GM18520 (cell line): ENCODE data around the gene TIMM17B.

Source experiments
- ATAC-seq: cut with Tn5 transposase; IDR thresholded peaks from one replicate; pipeline ENCODE4 v1.9.1; 2021; ENCODE audit not compliant: unreplicated experiment

TIMM17B gene

DNA sequence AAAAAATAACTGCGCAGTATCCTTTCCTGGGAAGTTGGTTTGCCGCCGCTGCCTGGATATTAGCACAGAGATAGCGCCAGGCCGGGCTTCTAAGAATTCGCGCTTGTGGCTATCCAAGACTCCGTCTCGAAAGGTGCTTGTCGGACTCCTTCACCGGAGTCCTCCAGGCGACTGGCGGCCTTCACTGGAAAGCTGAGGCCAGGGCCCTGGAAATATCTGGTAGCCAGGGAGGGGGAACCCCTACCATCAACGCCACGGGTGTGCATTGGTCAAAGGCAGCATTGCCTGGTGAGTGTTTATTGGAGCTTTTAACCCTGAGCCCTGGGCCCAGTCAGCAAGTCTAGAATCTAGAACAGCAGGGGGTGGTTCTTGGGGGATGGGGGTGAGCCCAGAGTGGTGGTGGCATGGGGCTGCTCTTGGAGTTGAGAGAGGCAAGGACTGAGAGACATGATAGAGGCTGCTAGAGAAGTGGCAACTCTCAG lies 21.8 kb upstream of the TIMM17B start:
- peak; percentile 13 for ATAC-seq

DNA sequence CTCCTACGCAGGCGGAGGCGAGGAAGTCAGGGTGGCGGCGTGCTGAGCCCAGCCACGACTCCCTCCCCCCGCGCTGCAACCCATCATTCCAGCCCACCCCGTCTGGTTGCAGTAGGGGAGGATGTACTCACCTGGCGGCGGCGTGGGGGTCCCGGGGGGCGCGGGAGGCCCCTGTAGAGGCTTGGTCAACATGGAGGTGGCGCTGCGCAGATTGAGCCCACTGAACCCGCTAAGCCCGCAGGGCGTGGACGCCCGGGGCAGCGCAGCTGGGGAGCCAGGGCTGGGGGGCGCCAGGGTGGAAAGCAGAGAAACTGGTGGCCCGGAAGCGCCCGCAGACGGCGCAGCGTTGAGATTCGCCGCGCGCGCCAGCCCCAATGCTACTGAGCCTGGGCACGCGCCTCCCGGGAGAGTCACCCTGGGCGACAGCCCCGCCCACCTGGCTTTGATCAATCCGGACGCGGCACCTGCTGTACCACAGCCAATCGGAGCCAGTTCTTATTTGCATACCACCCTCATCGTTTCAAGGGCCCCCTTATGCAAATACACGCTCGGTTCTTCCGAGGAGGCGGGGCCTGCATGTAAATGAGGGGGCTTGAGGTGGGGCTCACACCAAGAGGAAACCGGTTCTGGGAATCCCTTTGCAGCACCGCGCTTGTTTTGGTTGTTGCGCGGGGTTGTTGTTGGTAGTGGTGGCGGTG lies 21.2 kb upstream of the TIMM17B start, which contains the start of gene PIM2:
TSS of gene PIM2 (minus strand) at position 382 of the 698 bp plus-strand sequence. CDS start at position 192, 190 bp downstream.
- peak; percentile 54 for ATAC-seq

DNA sequence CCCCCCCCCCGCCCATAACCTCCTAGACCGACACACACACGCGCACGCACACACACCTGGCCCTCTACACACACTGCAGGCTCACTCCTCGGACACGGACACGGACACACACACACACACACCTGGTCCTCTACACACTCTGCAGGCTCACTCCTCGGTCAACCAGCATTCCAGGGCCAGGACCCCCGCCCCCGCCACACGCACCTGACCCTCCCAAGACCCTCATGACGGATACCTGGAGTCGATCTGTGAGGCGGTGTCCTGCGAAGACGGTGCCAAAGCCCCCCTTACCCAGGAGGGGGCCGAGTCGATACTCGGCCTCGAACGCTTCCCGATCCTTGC lies 20.7 kb upstream of the TIMM17B start:
- ATAC-seq = no peak

DNA sequence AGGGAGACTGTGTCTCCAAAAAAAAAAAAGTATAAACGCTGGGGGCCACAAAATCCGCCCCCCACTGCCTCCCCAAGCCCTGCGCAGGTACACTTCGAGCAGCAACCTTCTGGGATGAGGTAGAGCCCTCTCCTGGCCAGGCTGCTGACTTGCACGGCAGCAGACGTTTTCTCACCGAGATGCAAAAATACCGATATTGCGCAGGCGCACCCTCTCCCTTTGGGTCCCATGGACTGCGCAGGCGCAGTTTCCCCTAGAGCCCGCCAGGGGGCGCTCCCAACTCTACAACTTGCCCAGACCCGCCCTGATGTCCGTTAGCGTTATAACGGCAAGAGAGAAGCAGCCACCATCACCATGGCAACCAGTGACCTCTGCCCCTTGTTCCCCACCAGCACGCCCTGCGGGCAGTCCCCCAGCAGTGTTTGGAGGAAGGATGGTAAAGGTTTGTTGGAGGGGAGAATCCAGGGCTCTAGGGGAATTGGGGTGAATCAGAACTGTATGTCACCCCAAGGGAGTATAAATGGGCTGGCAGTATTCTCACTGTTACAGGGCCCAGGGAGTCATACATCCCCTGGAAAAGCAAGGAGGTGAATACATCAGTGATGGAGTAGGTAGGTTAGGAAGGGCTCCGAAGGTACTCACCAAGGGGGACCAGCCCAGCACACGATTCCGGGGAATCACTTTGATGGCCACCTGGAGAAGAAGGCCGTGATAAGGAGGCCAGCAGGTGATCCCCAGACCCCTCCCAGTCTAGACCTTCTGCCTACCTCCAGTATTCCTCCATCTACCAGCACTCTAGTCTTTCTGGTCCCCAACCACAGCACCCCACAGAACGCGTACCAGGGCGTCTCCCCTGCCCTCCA lies 19.8 kb upstream of the TIMM17B start:
- ATAC-seq = peak; percentile 21

DNA sequence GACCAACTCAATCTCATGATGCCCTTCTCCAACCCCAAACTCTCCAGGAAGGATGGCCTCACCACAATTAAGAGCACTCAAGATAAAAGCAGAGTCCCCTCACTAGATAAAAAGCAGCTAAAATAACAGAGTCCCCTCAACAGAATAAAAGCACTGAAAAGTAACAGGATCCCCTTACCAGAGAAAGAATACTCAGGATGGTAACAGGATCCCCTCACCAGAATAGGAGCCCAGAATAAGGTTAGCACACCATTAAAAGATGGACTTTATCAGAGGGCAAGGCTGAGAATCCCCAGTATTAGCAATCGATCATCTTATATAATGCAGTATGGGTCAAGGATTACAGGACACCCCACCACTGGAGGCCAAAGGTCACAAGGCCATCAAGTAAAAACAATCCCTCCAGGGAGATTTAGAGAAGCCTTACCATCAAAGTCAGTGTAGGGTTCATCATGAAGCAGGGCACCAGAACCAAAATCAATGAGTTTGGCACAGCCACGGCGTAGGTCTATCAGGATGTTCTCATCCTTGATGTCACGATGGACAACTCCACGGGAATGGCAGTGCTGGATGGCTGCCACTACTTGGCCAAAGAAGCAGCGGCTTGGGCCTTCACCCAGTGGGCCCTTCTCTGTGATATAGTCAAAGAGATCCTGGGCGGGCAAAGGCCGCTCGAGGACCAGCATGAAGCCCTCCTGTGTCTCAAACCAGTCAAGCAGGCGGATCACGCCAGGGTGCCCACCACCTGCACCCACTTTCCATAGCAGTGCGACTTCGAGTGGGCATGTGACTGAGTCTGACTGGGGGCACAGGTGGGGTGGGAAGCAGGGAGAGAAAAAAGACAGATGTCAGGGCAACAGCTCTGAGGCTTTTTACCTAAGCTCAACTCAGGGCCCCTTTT lies 17.3 kb upstream of the TIMM17B start:
- no peak for ATAC-seq

DNA sequence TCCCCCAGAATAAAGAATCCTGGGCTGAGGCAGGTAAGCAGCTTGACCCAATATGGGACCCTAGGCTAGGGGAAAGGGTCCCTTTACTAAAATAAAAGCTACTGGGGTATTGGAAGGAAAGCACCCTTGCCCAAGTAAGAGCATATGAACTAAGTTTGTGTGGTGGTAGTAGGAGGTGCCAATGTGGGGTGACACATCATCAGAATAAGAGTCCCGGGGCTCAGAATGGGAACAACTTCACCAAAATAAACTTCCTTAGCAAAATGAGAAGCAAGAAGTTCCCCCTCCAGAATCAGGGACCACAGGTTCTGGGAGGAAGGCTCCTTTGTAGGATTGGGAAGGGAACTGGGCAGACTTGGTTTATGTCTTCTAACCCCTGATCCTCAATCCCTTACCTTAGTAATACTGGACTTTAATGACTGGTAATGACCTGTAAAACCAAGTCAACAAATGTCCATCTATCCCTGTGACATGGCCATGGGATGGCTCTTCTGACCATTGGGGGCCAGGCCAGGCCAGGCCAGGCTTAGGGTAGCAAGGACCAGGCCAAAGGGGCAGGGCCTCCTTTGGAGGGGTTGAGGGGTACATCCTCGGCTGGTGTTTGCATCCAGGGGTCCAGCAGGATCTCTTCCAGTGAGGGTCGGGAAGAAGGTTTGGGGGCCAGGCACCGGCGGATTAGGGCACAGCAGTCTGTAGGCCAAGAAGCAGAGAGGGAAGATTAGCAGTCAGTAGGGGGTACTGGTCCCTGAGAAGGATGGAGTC lies 16.2 kb upstream of the TIMM17B start:
- no peak for ATAC-seq

DNA sequence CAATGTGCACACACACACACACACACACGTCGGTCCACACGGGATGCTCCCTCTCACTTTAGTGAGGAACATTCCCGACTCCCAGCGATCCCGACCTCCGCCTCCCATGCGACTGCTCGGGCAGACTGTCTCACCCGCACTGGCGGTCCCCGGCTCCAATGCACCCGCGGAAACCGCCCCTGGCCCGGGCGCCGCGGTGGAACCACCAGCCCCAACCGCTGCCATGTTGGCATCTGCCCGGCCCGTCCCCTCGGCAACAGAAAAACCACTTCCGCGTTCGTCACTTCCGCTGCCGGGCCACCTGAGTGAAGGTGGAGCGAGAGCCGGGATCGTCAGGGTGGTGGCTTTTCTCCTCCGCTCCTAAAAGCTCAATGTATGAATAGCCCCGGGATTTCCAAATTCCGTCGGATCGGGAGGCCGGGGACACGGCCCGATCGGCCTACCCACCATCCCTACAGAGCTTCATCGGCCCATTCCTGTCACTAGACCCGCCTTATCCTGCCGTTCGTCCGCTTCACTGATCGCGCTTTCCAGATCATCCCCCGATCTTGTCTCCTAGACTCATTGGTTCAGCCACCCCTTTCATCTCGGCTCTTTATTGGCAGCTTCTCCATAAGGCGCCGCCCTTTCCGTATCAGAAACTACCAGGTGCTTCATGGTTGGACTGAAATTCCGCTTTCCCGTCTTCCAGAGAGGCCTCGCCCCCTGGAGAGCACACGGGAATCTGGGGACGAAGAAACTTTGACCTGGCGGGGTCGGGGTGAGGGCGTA lies 14.0 kb upstream of the TIMM17B start, which contains the start of gene SLC35A2:
TSS of gene SLC35A2 (minus strand) at position 235 of the 771 bp plus-strand sequence. CDS start at position 225, 10 bp downstream.
- ATAC-seq = peak; percentile 38

DNA sequence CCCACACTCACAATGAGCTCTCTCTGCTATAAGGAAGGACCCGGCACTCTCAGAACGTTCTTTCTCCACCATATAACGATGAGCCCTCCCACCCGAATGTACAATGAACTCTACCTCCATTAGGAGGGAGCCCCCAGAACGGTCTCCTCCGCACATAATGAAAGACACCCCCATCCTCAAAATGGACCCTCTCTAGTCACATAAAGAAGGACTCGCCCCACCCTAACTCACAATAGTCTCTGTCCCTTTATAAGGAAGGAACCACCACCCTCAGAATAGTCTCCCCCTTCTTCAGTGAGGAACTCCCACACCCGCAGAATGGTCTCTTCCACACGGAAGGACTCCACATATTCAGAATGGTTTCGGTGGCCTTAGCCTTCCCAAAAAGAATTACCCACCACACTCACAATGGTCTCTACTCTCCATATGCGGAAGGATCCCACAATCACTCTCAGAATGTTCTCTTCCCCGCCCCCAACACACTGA lies 13.4 kb upstream of the TIMM17B start:
- no peak for ATAC-seq

DNA sequence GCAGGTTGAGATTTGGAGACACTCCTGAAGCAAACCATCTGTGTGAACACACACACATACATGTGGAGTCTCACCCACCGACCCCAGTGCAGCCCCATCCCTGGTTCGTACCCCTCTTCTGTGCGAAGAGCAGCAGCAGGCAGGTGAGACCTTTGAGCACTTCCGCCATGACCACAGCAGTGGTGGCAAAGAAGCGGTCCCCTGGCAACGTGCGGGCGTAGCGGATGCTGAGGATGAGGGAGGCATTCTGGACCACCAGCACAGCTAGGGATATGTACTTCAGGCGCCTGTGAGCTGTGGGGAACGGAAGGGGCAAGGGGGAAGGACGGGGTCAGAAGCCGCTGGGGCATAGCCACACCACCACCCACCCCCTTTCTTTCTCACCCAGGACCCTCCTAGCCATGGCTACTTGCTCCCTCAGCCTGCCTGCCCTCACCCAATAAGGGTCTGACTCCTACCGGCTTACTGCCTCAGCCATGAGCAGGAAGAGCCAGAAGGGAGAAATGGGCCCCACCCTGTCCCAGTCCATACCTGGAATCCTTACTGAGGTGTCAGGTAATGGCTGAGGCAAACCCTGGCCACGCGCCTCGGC lies 12.2 kb upstream of the TIMM17B start:
- no peak for ATAC-seq

DNA sequence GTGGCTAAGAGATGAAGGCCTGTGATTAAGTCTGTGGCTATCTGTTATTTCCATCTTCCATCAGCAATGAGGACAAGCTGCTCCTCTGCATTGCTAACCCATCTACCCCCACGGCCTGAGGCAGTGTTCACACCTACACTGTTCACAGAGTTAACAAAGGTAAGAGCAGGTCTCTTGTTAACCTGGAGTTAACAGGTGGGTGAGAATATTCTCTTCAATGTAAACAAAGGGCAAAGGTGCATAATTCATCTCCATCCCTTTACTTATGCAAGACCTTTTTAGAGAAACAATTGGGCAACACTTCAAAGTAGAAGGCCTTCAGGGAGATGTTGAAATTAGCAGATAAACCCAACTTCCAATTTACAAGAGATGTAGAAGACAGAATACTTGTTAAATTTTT lies 11.0 kb upstream of the TIMM17B start:
- no peak for ATAC-seq

DNA sequence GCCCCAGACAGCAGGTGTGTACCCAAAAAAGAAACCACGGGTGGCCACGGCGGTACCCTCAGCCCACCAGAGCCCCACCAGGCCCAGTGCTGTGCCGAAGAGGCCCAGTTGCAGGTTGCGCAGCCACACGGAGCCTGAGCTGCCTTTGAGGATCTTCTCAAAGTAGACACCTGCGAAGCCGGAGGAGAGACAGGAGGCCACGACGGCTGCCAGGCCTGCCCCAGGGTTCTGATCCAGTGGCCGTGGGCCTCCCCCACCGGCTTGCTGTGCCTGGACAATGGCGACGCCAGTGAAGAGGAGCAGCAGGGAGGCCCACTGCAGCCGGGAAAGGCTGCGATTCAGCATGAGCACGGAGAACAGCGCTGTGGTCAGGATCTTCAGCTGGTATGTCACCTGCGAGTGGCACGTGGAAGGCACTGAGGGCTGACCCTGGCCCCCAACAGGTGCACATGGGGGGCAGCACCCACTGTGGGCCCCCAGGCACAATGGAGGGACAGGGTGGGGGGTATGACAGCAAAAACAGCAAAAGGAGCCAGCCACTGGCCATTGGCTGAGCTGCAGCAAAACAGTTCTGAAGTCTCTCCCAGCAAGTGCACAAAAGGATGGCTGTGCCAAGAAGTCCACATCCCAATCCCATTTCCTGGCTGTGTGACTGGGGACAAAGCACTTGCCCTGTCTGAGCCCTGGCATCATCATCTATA lies 7.7 kb upstream of the TIMM17B start:
- ATAC-seq = no peak

DNA sequence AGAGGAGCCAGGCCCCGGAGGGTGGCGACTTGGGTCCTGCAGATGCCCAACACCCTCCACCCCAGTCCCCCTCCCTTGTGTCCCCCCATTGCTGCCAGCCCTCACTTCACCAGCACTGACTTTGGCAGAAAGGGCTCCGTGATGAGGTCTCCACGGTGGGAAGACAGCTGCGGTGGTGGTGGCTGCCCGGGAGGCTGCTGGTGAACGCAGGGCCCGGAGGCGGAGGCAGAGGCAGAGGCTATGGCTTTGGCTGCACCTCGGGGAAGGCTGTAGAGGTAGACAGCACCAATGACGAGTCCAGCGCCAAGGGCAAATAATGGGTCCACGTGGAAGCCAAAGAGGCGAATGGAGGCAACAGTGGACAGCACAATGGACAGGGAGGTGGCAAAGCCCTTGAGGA lies 7.1 kb upstream of the TIMM17B start:
- ATAC-seq = no peak

DNA sequence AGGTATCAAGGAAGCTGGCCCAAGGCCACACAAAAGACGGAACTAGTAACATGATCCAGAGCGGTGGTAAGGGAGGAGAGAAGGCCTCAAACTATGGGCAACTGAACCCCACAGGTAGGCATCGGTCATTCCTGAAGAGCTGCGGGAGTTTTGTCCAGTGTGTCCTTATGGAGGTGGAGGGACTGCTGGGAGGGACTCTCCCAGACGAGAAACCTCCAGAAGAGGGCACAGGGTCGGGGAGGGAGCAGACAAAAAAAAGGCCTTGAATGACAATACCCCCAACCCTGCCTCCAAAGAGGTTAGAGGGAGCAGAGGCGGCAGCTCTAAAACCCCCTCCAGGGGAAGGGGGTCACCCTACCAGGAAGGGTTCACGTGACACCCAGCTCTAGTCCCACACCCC lies 6.6 kb upstream of the TIMM17B start:
- no peak for ATAC-seq

DNA sequence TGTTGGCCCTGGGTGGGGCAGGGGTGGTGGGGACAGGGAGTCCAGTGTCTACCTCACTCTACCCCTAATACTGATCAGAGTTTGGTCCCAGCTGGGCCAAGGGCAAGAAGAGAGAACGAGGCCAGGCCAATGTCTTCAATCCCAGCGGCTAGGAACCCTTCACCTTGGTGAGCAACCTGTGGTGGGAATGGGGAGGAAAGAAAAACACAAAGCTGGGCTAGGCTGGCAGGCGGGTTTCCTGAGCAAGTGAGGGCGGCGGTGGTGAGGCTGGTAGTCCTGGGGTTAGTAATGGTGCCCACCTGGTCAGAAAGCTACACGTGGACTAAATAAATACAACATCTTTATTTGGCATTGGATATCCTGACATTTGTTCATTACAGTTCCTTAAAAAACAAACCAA lies 5.7 kb upstream of the TIMM17B start:
- no peak for ATAC-seq

DNA sequence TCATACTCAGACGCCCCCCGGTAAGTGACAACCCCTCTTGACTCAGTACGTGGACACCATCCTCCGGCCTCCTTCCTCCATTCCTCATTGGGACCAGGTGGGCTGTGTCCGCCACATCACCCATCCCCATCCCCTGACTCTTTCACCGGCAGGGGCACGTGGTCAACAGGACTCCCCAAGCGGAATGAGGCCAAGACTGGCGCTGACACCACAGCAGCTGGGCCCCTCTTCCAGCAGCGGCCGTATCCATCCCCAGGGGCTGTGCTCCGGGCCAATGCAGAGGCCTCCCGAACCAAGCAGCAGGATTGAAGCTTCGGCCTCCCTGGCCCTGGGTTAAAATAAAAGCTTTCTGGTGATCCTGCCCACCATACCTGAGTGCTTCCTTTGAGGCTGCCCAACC lies 5.2 kb upstream of the TIMM17B start:
- ATAC-seq = no peak

DNA sequence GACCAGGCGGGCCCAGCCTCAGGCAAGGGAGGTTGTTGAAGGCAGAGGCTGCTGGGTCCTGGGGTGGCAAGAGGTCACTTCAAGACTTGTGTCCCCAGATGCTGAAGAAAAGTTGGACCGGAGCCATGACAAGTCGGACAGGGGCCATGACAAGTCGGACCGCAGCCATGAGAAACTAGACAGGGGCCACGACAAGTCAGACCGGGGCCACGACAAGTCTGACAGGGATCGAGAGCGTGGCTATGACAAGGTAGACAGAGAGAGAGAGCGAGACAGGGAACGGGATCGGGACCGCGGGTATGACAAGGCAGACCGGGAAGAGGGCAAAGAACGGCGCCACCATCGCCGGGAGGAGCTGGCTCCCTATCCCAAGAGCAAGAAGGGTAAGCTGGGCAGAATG lies 4.6 kb upstream of the TIMM17B start:
- ATAC-seq = no peak

DNA sequence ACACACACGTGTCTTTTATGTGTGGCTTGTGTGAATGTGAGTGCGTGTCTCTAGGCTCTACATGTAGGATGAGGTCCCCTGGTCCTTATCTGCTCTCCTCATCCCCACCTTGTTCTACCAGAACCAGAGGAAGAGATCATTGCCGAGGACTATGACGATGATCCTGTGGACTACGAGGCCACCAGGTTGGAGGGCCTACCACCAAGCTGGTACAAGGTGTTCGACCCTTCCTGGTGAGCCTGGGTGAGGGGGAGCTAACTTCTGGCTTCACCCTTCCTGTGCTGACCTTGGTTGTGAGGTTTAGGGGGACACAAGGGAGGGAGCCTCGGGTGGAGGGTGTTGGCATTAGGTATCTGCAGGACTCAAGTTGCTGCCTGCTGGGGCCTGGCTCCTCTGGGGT lies 3.5 kb upstream of the TIMM17B start:
- ATAC-seq = no peak

DNA sequence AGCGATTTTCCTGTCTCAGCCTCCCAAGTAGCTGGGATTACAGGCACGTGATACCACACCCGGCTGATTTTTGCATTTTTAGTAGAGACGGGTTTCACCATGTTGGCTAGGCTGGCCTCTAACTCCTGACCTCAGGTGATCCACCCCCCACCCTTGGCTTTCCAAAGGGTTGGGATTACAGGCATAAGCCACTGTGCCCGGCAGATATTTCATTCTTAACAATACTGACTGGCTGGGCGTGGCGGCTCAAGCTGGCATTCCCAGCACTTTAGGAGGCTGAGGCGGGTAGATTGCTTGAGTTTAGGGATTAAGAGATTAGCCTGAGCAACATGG lies 1.5 kb upstream of the TIMM17B start:
- ATAC-seq = no peak
